Cardiac fibroblast (primary cell): ENCODE data around the gene ZNF124.

Experiments used
- DNase-seq, 2 donors: peaks; one replicate each; pipeline versions ENCODE4 v3.0.0 to v3.0.0-alpha.2; 2010; ENCODE audit warnings: low read depth in 2 of 2
- H3K4me3 ChIP-seq, 2 donors: replicated peaks in 1 of 2; 1 replicate in 1 of 2; 2 replicates in 1 of 2; pipeline ENCODE4 v1.5.1; 2011; ENCODE audit warnings: low read depth in 2 of 2, low read length in 2 of 2, mild to moderate bottlenecking in 2 of 2, moderate library complexity in 1 of 2
- TF ChIP-seq, protein P1 (sequence below): IDR thresholded peaks from one replicate; pipeline ENCODE4 v1.5.1; 2011; ENCODE audit warnings: low read depth, mild to moderate bottlenecking, low read length, inconsistent platforms

ZNF124 gene

GRCh38 chr1:247189981-247190798 lies 18.4 kb upstream of the ZNF124 start:
- DNase-seq = no peak
- TF ChIP-seq, protein P1, sequence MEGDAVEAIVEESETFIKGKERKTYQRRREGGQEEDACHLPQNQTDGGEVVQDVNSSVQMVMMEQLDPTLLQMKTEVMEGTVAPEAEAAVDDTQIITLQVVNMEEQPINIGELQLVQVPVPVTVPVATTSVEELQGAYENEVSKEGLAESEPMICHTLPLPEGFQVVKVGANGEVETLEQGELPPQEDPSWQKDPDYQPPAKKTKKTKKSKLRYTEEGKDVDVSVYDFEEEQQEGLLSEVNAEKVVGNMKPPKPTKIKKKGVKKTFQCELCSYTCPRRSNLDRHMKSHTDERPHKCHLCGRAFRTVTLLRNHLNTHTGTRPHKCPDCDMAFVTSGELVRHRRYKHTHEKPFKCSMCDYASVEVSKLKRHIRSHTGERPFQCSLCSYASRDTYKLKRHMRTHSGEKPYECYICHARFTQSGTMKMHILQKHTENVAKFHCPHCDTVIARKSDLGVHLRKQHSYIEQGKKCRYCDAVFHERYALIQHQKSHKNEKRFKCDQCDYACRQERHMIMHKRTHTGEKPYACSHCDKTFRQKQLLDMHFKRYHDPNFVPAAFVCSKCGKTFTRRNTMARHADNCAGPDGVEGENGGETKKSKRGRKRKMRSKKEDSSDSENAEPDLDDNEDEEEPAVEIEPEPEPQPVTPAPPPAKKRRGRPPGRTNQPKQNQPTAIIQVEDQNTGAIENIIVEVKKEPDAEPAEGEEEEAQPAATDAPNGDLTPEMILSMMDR = no peak
- no peak overlapping the region for H3K4me3 ChIP-seq

GRCh38 chr1:247185667-247186066 lies 13.8 kb upstream of the ZNF124 start:
- no peak overlapping the region for H3K4me3 ChIP-seq
- TF ChIP-seq, protein P1 = no peak
- no peak for DNase-seq

DNA sequence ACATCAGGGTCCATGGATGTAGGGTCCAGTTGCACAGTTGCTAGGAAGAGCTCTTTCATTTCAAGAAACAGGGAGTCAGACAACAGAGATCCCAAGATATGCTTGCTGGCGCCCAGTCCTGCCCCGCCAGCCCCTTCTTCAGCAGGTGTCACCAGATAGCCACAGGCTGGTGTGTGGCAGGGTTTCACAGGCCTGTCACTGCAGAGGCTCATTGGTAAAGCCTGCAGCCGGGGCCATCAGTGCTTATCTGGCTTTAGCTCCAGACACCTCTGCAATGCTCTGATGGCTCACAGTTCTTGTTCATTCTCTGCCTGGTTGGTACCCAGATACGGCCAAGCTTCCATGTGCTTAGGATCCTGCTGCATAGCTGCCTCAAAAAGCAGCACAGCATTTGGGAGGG lies 12.4 kb upstream of the ZNF124 start:
- H3K4me3 ChIP-seq = no peak overlapping the region
- no peak for DNase-seq
- TF ChIP-seq, protein P1 = no peak

- no peak for DNase-seq
- TF ChIP-seq, protein P1 = no peak
- H3K4me3 ChIP-seq = no peak overlapping the region
These were observed 11.2 kb upstream of the ZNF124 start for GRCh38 chr1:247182994-247183393.

DNA sequence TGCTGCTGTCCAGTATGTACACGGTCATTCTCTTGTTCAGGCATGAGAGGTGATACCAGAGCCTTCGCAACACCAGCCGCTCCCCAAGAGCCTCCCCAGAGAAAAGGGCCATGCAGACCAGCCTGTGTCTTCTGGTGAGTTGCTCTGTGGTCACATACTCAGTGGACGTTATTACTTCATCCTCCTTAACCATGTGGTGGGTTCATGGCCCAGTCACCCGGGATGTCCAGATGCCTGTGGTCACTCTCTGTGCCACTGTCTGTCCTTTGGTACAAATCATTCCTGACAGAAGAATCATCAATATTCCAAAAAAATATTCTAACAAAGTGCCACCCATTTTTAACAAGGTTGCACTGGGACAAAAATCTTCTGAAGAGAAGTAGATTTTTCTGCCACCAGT lies 8.8 kb upstream of the ZNF124 start:
- TF ChIP-seq, protein P1 = no peak
- H3K4me3 ChIP-seq = no peak overlapping the region
- DNase-seq = no peak

GRCh38 chr1:247177755-247178154 lies 5.9 kb upstream of the ZNF124 start:
- no peak overlapping the region for H3K4me3 ChIP-seq
- no peak for DNase-seq
- TF ChIP-seq, protein P1 = no peak
